NCI-H2196 (cell line): ENCODE measurements around the gene ZNF518A.

Experiments used
- DNase-seq: peaks from one replicate; lab custom pipeline; 2025; ENCODE audit not compliant: unreplicated experiment; lab: John Stamatoyannopoulos, UW

Gene ZNF518A

GRCh38 chr10:96129387-96130325, at the start of gene ZNF518A:
ZNF518A (plus strand) TSS chr10:96130297; CDS start chr10:96156323, 26,026 bp downstream.
- peak; percentile 82 for DNase-seq

DNA sequence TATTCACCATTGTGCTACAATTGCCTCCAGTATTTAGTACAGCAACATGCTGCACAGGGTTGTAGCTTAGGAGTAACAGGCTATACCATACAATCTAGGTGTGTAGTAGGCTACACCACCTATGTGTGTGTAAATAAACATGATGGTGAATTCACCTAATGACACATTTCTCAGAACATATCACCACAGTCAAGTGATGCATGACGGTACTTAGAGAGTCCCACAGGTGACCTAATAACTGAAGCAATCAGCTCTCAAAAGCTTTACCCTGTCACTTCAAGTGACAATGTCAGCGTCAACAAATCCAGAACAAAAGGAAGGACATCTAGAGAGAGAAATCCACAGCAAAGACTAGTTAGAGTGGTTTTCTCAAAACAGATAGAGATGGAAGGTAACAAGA, 47.9 kb upstream of the ZNF518A start:
- DNase-seq: no peak

GRCh38 chr10:96082748-96083147, 47.3 kb upstream of the ZNF518A start:
- DNase-seq: peak; percentile 5

GRCh38 chr10:96089116-96089515, 41.0 kb upstream of the ZNF518A start:
- DNase-seq: no peak

DNA sequence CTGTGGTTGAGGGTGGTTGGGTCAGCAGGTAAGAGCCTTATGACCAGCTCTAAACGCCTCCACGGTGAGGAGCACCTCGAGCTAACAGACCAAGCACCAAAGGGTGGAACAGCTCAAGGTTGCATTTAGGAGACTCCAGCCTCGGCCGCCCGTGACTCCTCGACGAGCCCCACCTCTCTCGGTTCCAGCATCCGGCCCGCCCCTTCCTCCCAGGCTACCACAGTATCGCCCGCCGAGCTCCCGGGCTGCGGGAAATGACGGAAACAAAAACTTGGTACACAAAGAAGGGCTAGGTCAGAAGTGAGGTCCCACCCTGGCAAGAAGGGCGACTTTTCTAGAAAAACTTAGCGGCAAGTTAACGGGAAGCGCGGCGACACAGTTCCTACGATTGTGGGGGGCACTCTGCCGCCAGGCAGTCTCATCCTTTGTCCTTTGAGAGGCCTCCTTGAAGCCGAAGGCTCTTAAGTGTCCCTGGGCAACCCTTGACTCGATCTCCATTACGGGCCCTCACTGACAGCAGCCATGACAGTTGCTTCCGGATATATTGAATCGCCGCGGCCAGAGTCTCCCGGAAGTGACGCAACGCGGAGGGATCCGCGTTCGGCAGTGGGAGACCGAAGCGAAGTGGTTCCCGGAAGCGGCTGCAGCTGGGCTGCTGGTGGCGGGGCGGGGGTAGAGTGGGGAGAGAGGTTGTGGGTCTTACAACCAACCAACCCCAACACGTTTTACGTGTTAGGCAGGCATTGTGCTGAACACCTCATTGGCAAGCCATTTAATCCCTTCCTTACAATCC, 40.2 kb upstream of the ZNF518A start:
- DNase-seq: peak; percentile 81

DNA sequence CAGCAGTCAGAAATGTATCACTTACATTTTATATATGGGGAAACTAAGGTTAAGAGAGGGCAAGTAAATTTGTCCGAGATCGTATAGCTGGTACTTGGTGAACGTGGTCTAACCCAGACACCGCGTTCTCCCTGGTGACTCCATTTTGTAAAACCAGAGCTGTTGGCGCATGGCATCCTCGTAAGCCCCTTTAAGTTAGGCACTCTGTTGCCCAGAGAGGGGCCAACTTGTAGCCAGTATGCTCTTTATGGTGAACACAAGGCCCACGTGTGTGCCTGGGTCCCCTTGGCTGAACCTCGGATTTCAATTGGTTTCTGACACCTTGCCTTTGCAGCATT, 39.7 kb upstream of the ZNF518A start:
- no peak for DNase-seq

GRCh38 chr10:96092999-96093767, 36.9 kb upstream of the ZNF518A start:
- DNase-seq: no peak

DNA sequence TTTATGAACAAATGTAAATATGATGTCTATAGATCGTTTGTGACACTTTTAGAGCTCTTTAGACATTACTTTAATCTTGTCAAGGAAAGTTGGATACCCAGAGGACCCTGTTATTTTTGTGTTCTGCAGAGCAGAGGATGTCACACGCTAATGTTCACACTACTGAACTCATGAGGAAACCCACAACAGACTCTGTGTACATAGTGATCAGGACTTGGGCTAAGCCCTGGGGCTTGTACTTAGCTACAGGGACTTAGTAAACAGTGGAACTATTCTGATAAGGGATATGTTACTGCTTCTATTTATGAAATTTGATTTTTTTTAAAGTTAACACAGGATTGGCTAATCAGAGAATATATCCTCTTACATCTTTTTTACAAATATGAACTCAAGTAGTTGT, 36.1 kb upstream of the ZNF518A start:
- DNase-seq: no peak

- no peak for DNase-seq
Observed at GRCh38 chr10:96096958-96097357, 33.1 kb upstream of the ZNF518A start.

DNA sequence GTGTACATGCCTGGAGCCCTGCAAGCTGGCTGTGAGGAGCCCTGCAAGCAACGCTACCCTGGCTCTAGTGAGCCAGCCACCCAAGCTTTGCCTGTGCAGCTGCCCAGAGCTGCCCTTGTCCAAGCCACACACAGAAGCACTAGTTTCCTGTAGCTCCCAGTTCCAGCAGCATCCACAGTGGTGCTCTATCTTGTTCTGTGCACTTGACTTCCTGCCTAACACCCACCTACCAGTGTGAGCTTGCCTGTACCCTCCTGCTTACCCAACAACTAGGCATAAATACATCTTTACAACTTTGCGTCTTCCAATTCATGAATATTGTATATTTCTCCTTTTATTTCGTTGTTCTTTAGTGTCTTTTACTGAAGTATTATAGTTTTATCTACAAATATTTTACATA, 32.2 kb upstream of the ZNF518A start:
- no peak for DNase-seq

- no peak for DNase-seq
Observed at GRCh38 chr10:96107623-96108038, 22.5 kb upstream of the ZNF518A start.

DNA sequence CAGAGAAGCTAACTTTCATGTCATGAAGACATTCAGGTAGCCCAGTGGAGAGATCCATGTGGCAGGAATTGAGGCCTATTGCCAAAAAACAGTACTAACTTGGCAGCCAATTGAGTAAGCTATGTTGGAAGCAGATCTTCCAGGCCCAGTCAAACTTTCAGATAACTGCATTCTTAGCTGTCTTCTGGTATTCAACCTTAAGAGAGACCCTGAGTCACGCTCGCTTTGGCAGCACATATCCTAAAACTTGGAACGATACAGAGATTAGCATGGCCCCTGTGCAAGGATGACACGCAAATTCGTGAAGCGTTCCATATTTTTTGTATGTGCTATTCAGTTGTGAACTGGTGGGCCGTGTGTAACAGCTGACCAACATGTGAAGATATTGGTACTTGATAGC, 17.6 kb upstream of the ZNF518A start:
- DNase-seq: no peak

DNA sequence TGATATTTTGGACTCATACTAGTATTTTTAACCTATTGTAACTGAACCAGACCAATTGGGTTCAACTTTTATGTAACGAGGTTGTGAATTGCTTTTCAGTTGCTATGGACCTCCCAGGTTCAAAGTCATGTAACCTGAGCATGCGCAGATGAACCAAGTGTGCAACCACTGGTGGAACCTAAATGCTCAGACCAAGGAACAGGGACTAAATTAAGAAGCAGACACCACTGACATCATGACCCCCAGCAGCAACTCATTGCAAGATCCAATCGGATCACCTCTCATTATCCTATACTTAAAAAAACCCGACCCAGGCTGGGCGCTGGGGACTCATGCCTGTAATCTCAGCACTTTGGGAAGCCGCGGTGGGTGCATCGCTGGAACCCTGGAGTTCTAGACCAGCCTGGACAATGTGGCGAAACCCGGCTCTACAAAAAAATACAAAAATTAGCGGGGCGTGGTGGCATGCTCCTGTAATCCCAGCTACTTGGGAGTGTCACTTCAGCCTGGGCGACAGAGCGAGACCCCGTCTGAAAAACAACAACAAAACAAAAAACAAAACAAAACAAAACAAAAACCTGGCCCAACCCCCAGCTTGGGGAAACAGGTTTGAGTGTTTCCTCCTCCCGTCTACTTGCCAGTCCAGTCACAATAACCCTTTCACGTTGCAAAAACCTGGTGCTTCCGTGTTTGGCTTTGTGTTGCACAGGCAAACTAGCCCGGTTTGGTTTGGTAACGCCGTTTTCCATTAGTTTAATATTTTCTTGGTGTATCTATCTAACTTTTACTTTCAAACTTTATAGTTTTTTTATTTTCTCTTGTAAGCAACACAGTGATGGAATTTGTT, 11.3 kb upstream of the ZNF518A start:
- DNase-seq: no peak

- no peak for DNase-seq
Observed at GRCh38 chr10:96122824-96123223, 7.3 kb upstream of the ZNF518A start.

- DNase-seq: peak; percentile 37
Observed at GRCh38 chr10:96124230-96125141, 5.6 kb upstream of the ZNF518A start.

GRCh38 chr10:96125142-96125515, 5.0 kb upstream of the ZNF518A start:
- no peak for DNase-seq

GRCh38 chr10:96130326-96130995, 364 bp downstream of the ZNF518A start:
- DNase-seq: peak; percentile 59

GRCh38 chr10:96131621-96132020, 1.5 kb downstream of the ZNF518A start:
- DNase-seq: no peak

GRCh38 chr10:96133135-96133534, 3.0 kb downstream of the ZNF518A start:
- no peak for DNase-seq
